ENCODE measurements around the gene GPN2.

Gene GPN2

GRCh38 chr1:26889551-26890466, at the start of gene GPN2:
Gene GPN2, minus strand, starts transcription at chr1:26890283. Its CDS starts 187 bp downstream, at chr1:26890096.
- peak; percentile 46 for DNase-seq (ENCODE audit: low read depth)

GRCh38 chr1:26938659-26939025, 48.6 kb upstream of the GPN2 start:
- no peak for DNase-seq (ENCODE audit: low read depth)

- DNase-seq (ENCODE audit: low read depth) = no peak
Measured at GRCh38 chr1:26938004-26938658, 48.0 kb upstream of the GPN2 start.

- no peak for DNase-seq (ENCODE audit: low read depth)
Measured at GRCh38 chr1:26936823-26937222, 46.7 kb upstream of the GPN2 start.

DNA sequence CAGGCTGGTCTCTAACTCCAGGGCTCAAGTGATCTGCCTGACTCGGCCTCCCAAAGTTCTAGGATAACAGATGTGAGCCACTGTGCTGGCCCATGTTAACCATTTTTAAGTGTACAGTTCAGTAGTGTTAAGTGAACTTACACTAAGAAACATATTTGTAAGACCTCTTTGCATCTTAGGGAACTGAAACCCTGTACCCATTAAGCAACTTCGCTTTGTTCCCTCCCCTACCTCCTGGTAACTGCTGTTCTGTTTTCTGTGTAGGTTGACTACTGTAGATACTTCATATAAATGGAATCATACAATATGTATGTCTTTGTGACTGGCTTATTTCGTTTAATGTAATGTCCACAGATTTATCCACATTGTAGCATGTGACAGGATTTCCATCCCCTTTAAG, 42.4 kb upstream of the GPN2 start:
- no peak for DNase-seq (ENCODE audit: low read depth)

DNA sequence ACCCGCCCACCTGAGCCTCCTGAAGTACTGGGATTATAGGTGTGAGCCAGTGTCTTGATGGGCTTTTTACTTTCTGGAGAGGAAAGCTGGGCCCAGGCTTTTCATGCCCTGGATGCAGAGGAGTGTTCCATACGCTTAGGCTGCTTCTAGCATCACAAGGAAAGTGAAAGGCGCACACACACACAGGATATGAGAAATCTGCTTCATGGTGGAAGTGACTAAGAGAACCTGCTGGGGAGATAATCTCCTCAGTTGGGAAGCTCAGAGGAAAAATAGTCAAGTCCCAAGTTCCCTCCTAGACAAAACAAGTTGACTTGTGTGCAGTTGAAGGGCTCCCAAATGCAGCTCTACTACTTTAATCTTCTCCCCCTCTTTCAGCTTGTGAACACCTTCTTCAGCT, 33.6 kb upstream of the GPN2 start:
- DNase-seq (ENCODE audit: low read depth) = no peak

GRCh38 chr1:26922901-26923300, 32.8 kb upstream of the GPN2 start:
- no peak for DNase-seq (ENCODE audit: low read depth)

GRCh38 chr1:26922431-26922729, 32.3 kb upstream of the GPN2 start:
- no peak for DNase-seq (ENCODE audit: low read depth)

DNA sequence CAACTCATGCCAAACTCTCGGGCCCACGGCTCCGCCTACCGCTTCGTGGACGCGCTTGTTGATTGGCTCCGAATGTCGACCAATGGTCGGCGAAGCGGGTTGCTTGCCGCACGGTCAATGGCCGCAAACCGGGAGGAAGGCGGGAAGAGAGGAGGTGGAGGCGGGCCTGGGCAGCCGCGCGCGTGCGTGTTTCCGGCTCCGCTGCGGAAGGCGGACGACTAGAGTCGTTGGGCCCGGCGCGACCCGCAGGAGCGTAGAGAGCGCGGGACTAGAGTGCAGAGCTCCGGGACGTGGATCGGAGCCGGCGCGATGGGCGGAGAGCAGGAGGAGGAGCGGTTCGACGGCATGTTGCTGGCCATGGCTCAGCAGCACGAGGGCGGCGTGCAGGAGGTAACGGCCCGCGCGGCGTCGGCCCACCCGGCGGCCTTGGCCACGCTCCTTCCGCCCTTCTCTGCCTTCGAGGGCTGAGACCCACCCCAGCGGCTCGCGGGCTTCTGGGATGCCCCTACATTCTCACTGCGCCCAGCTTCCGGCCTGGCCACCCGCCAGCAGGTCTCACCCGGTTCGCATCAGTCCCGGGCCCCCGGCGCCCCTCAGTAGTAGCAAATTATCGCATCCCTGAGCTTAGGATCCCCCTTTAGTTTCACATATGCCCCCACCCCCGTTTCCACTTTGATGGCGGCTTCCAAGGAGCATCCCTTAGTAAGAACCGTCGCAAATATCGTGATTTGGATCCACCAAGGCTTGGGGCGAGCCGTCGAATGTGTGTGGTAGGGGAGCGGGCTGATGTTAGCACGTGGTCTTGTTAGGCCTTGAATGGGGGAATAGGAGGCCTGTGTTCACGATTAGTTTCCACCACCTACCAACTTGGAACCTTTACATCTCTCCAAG, 31.7 kb upstream of the GPN2 start, which contains the start of gene NUDC:
Gene NUDC, plus strand, starts transcription at position 204 of the 891 bp plus-strand sequence. Its CDS starts 106 bp downstream, at position 310.
- DNase-seq (ENCODE audit: low read depth) = peak; percentile 94

- DNase-seq (ENCODE audit: low read depth) = no peak
Measured at GRCh38 chr1:26921126-26921539, 31.1 kb upstream of the GPN2 start.

DNA sequence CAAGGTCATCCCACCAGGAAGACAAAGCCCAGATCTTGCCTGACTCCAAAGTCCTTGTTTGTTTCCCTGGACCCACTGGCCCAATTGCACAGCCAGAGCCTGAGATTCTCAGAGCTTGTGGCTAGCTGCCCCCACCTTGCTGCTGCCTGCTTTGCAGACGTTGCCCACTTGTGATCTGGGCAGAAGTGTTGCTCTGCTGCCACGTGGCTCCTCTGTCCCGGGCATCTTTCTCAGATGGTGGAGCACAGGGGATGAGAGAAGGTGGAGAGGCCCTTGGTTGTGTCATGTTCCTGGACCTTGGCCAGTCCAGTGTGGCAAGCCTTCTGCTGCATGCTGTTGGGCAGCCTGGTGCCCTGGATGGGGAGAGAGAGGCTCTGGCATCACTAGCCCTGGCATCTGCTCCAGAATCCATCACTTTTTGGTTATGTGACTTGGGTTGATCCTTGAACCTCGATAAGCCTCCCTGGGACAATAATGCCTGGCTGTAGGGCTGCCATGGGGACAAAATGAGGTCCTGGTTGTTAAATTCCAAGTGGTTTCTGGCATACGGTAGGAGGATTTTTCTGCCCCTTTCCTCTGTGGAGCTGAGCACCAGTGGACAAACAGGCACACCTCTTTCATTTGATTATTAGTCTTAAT, 25.2 kb upstream of the GPN2 start:
- no peak for DNase-seq (ENCODE audit: low read depth)

DNA sequence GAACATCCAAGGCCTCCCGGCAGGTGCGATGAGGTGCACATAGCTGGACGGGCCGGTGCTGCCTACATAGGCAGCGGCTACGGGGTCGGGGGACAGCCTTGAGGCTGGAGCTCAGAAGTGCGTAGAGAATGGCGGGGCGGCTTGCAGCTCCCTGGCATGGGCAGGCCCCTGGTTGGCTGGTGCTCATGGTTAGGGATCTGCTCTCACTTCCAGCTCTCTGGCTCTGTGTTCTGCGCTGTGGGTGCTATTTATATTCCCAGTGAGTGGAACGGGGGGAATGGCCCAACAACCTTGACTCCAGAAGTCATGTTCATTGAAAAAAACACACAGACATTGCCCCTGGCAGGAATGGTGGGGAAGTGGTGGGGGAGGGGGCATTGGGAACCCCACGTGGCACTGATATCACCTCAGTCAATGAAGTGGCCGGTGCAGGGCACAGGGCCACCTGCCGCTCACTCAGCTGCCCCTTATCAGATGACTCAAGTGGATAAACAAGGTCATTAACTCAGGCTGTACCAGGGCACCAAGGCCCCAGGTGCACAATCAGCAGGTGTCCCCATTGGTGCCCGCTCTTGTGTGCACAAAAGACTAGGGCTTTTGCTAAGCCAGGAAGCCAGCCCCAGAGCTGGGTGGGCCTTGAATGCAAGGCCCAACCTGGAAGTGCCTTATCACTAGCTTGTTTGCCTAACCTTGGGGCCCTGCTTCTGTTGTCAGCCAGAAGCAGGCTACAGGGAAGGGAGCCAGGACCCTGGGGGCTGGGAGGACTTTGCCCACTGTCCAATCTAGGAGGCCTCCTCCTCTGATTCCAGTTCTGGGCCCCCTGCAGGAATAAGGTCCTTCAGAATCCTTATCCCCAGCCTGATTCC, 23.9 kb upstream of the GPN2 start, which contains the start of gene NR0B2:
Gene NR0B2, minus strand, starts transcription at position 222 of the 866 bp plus-strand sequence. Its CDS starts 35 bp downstream, at position 187.
- DNase-seq (ENCODE audit: low read depth) = no peak

GRCh38 chr1:26913389-26913753, 23.3 kb upstream of the GPN2 start:
- DNase-seq (ENCODE audit: low read depth) = no peak

DNA sequence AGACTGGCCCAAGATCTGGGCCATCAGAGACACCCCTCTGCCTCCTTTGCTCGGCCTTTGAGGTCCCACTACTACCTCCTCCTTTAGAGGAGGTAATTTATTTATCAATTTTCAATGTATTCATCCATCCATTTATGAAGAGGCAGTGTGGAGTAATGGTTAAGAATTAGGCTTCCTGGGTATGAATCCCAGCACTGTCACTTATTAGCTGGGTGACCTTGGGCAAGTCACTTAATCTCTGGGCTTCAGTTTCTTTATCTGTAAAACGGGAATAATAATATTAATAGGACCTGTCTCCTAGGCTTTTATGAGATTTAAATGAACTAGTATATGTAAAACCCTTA, 22.0 kb upstream of the GPN2 start:
- no peak for DNase-seq (ENCODE audit: low read depth)

- no peak for DNase-seq (ENCODE audit: low read depth)
Measured at GRCh38 chr1:26911399-26912146, 21.5 kb upstream of the GPN2 start.

GRCh38 chr1:26910343-26911160, 20.5 kb upstream of the GPN2 start:
- DNase-seq (ENCODE audit: low read depth) = no peak

DNA sequence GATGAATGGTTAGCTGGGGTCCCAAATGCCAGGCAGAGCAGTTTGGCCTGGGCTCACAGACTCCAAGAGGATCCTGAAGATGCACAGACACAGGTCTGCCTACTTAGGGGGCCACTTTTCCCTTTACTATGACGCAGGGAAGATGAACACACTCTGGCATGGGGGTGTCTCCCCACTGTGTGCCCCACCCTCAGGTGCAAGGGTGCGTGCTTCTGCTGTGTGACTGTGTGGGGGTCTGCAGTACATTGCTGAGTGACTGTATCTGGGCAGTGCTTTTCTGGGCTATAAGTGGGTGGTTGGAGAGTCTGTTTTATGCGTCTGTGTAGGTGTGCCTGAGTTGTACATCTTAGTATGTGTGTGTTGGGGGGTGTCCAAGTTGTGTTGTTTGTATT, 19.9 kb upstream of the GPN2 start:
- no peak for DNase-seq (ENCODE audit: low read depth)

DNA sequence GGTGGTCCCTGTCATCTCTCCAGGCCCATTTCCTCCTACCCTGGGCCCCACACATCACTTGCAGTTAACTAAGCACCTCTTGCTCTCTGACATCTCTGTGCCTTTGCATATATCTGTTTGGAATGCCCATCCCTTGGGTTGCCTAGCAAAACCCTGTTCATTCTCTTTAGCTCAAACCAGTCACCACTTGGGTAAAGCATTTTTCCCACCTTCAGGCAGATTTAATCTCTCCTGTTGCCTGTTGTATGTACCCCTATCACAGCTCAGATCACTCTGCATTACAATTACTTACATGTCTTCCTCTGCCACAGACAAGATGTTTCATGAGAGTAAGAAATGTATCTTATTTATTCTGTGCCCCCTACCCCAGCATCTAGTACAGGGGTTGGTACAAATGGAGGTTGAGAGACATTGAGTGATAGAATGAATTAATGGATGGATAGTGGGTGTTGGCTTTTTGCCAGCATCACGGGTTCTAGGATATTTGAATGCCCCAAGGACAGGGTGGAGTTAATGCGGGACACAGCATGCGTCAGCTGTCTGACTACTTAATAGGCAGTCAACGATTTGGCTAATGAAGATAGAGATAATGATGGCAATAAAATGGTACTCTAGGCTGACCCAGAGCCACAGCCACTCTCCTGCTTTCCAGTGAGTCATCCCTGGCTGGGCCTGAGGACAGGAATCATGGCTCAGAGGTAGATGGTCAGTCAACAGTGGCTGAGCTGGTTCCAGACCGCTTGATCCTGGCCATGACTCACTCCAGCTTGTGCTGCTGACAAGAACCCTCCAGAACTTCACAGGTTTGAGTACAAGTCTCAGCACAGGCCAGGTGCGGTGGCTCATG, 17.2 kb upstream of the GPN2 start:
- peak; percentile 84 for DNase-seq (ENCODE audit: low read depth)
